HS-5 (cell line): Measurements from ENCODE around the gene RARB.
A peak's percentile ranks its signal among the peaks of the same experiment; 100 is the strongest.

ENCODE experiments used
- DNase-seq: peaks from one replicate; pipeline ENCODE4 v3.0.0-alpha.2; 2012; ENCODE audit warnings: low read depth

RARB gene

DNA sequence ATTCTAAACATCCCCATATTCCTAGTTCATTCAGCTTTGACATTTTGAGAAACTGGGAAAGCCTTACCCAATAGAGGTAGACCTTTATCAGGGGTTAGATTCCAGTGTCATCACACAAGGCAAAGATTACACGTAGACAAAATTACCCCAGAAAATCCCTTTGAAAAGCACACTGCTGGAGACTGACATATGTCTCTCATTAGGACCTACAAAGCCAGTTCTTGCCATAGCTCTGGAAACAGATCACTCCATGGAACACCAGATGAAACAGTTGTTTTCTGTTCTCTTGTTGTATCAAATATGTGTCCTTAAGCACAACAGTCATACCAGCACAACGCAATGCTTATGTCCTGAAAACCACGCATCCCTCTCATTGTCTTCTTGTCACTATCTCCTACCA is 44.7 kb downstream of the RARB start:
- no peak for DNase-seq

DNA sequence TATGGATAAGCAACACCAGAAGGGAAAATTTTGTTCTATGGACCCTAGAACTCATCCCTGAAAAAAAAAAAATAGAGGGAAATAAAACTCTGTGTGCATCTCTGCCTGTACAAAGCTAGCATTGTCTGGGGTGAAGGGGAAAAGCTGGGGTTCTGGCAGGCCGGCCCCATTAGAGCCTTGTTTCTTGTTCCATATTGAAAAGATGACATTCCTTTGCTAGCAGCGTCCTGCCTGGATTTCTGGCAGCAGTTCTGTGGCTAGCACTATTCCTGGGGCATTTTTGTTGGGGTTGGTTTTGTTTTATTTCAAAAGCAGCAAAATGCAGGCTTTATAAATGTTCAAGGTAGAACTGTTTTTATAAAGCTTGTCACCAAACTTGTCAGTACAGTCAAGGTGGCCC is 45.2 kb downstream of the RARB start:
- no peak for DNase-seq

DNA sequence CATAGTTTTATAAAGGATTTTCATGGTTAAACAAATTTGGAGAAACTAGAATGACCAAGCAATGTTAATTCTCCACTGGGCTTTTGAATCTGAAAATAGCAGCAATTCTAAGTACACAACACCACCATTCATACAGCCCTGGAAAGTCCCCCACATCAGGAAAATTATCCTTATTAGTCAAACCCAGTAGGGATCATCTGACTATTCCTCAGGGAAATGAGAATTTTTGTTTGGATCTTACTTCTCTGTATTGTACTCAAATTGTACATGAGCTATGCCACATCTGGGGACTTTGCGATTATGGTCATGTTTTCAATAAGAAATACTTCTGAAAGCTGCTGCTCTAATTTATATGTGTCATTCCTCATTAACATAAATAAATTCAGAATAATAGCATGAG is 46.0 kb downstream of the RARB start:
- no peak for DNase-seq

DNA sequence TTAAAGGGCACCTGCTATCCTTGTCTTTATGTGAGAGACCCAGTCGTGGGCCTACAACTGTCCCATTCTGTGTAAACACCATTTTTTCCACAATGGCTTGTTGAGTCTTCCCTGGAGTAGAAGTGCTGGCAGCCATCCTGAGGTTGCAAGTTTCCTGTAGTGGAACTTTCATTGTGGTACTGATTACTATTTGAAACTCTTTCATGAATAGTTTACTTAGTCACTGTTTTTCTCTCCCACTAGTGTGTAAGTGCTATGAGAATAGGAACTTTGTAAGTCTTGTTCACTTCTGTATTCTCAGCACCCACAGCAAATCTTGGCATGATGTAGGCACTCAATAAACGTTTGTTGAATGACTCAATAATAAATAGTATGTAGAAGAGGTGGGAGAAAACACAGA is 48.6 kb downstream of the RARB start:
- DNase-seq = no peak

DNA sequence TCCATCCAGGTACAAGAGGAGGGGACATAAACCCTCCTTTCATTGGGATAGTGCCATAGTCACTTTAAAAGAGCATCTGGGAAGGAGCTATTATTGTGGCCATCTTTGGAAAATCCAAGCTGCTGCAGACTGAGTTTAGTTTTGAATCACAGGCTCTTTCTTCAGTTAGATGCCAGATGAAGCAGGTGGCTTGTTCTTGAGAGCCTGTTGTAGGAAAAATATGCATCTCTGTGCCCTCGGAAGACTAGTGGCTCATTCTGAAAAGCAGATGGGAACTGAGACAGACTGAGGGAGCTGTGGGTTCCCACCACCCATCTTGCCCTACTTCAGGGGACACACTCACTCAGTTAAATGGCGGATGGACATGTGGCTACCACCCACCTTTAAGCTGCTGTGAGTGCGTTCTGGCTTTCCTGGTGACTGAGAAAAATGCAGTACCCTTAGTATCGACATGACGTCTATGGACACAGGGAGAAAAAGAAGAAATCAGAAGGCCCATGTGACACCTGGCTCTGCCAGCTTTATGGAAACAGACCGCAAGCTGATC is 50.2 kb downstream of the RARB start:
- DNase-seq = no peak

DNA sequence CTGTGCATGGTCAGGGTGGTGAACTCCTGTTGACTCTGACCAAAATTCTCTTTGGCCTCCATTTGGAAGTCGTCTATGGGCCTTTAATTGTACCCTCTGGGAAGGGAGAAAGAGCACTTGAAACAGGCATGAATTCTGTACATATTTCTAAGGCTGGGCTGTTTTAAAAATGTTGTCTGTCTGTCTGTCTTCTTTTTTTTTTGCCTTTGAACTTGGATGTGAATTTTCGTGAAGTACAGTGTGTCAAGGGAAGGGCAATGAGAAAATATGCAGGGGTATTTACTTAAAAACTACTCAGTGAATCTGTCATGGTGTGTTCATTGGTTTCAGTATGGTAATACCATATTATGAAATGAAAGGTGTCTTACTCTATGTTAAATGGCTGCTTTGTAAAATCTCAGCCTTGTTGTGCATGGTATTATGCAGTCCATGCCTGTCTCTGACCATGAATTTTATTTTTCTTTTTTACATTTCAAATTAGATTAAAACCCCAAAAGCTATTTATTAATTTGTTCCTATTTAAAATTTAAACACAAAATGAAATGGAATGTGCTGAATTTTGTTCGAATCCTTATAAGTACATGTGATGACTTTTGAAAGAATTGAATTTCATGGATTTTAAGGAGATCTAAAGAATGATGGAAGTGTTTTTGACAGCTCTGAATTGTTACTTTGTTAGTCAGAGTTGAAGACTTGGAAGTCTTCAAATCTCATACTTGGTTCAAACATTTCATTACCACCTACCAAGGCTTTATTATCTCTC is 51.1 kb downstream of the RARB start:
- no peak for DNase-seq

DNA sequence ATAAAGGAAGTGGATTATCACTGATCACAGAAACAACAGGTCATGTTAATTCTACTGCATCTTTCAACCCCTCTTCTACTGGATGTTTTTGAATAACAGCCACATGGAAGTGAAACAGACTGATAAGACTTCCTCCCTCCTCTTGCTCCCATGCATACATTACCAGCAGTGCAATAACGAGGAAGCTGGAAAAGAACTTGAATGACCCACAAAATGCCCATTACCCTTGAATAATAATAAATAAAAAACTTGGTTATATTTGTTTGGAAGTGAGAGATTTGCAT is 51.6 kb downstream of the RARB start:
- no peak for DNase-seq

DNA sequence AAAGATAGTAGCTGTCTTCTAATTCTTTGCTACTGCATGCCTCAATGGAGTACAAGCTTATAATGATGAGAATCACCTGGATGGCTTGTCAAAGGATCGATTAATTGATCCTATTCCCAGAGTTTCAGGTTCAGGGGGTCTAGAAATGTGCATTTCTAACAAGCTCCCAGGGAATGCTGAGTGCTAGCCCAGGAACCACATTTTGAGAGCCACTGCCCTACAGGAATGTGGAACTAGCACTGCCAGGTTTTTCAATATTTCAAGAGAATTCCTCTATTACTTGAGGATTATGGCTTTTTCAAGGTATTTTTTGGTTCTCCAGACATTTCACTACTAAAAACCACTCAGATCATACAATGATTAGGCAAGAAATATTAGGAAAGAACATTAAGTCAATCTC is 52.7 kb downstream of the RARB start:
- no peak for DNase-seq

DNA sequence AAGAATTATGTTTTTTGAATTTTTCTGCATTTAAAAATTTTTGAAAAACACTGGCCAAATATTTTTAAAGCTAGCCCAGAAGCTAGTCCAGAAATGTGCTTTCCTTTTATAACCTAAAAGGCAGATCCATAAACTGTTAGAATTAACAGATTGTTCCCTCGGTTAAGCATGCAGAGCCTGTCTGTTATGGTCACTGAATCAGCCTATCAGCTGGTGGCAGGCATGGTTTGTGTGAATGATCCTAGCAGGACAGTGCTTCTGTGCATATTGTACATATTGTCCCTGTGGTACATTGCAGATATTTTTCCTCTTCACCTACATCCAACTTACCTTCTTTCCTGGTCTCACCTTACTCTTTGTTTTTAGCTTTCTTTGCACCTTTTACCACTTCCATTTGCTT is 53.3 kb downstream of the RARB start:
- DNase-seq = no peak

DNA sequence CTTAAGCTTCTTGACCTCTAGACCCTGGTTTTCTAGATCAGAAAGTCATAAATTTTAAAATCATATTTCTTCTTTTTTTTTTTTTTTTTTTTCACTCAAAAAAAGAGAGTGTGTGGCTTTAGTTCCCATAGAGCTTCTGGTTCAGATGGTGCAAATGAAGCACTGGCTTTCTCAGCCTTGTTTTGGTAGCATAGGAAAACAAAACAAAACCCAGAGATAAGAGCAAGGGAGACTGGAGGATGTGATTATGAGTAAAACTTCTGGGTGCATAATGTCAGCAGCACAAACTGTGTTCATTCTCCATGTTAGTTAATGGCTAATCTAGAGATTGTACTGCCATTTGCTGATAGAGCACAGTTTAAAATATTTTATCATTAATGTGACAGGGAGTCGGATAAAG is 55.4 kb downstream of the RARB start:
- DNase-seq = no peak

DNA sequence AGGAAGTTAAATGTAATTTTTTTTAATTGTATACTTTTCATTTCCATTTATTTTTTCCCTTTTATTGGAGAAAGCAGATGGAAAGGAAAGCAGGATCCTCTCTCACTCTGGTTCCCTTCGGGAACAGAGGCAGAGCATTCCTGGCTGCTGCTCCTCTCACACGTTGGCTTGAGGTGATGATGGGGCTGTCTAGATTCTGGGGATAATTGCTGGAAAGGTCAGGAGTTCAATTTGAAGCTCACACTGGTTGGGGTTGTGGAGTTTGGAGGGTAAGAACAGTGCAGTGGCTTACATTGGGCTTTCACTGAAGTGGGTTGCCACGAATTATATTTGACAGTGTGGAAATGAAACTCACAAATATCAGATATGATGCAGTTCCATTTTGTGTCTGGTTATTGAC is 57.6 kb downstream of the RARB start:
- DNase-seq = no peak

DNA sequence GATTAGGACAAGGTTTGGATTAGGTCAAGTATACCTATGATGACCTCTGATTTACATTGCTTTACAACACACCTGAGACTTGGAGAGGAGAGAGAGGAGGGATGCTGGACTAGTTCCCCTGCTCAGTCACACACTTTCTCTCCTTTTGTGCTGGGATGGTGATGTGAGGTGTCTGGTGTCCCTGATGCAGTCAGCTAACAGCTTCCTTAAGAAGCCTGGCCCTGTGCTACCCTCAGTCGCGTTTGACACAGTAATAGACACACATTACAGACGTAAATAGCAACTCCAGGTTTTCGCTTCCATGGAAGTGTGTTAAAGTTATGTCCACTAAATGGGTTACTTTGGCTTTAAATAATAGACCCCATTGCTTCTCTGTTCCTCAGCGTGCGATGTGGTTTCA is 58.9 kb downstream of the RARB start:
- DNase-seq = no peak

DNA sequence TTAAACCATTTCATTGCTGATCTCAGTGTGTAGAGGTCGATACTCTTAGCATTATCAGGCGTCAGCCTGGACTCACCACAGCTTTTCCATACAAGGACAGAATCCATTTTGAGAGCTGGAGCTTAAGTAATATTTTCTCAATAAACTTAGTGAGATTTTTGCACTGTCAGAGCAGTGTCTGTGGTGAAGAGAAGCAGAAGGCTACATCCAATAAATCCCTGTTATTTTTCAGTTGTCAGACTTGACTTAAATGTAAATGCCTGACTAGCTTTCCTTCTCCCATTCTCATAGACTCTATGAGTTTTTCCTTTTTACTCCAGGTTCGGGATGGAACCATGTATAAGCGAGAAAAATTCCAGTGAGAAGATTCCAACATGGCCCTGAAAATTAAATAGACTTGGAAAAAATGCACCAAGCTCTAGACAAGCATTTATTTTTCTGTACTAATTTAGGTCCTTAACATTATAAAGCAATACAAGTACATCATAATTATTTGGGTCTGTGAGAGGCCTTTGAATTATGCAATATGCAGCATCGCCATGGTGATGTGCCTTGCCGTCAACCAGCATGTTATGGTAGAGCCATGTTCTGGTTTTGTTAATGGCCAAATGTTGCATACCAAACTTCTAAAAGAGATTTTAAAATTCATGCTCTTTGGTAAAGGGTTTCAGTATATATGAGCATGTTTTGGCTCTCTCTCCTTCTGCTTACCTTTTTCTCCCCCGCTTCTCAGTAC is 62.0 kb downstream of the RARB start:
- no peak for DNase-seq

DNA sequence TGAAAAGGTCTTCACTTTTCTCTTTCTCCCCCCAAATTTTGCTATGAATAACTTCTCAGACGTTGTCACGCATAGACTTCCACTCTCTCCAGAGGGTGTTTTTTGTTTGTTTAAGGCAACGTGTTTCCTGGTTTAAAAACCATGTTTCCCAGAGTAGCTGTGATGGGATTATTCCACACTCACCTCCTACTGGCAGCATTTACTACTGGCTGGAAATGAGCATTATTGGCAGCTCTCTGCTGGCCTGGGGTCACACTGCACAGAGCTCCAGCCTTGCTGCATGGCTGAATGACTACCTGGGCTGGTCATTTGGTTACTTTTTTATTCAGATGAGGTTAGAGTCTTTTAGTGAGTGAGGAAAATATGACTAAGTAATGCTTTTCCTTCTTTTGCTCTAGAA is 65.2 kb downstream of the RARB start:
- DNase-seq = no peak

DNA sequence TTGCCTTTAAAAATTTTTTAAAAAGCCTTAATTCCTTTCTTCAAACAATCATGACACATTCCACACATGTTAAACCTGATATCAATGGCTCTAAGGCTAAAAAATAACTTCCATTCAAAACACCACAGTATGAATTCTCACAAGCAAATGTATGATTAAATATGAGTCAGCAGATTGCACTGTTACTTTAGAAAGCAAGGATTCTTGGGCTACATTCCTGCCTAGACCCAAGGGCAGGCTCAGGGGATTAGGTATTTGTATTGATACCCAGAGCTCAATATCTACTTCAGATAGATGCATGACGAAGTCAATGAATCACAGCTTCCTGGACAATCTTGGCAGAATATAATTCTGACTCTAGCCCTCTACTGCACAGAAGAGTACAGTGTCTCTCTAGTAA is 65.7 kb downstream of the RARB start:
- peak; percentile 78 for DNase-seq

DNA sequence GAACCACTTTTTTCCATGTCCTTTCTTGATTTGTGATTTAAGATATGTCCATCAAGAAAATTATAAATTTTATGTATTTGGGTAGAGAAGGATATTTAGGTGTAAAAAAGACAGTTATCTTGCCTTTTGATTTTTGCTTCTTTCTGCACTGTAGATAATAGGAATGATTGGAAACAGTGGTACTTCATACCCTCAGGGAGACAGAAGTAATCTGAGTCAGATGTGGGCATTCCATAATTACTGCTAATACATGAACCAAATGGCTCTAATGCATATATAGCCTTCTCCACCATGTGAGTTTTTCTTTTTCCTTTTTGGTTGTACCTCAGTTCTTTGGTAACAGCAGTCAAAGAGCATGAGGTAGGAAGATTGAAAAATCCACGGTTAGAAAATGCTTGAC is 67.2 kb downstream of the RARB start:
- no peak for DNase-seq

DNA sequence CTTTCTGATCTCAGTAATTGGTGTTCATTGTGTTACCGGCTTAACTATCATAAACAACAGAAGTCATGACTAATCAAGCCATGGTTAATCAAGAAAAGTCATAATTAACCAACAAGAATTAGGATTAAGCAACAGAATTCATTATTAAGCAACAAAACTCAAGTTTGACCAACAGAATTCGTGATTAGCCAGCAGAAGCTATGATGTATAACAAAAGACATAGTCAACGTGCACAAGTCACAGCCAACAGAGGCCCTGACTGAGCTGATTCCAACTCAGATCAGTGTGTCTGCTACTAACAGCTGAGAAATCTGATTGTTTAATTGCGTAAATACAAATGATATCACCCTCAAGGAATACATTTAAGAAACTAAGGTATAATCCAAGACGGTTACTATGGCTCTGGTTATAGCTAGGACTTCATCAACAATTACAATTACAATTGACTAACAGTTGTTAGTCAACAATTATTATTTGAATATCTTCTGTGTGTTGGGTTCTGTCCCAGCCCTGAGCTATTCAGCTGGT is 67.7 kb downstream of the RARB start:
- DNase-seq = no peak

DNA sequence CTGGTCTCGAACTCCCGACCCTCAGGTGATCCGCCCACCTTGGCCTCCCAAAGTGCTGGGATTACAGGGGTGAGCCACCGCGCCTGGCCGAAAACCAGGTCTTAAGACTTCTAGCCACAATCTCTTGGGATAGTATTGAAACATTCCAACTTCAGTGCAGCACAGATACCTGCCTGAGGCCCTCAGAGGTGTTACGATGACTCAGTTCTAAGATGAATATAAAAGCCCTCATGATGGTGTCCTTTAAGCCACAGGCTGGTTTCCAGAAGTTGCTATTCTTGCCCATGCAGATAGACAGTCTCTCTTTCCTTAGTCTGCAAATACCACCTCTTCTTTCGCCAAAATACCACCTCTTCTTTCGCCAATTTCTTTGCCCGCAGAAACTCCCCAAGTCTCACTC is 69.0 kb downstream of the RARB start:
- no peak for DNase-seq

DNA sequence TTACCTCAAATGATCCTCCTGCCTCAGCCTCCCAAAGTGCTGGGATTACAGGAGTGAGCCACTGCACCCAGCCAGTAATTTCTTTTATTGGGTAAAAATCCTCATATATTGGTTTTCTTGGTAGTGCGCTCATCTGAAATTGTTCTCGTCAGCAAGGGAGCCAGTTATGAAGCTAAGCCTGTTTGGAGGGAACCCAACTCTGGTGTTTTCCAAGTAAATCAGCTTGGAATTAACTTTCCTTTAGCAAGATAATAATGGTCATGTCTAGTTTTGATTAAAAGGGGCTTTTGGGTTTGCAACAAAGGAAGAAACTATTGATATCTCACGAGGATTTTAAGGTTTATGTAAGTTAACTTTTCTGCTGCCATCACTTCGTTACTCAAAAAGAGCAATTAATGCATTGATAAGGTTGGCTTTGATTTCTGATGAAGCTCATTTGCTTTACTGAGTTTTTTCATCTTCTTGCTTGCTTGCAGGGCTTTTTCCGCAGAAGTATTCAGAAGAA is 72.7 kb downstream of the RARB start:
- DNase-seq = no peak

DNA sequence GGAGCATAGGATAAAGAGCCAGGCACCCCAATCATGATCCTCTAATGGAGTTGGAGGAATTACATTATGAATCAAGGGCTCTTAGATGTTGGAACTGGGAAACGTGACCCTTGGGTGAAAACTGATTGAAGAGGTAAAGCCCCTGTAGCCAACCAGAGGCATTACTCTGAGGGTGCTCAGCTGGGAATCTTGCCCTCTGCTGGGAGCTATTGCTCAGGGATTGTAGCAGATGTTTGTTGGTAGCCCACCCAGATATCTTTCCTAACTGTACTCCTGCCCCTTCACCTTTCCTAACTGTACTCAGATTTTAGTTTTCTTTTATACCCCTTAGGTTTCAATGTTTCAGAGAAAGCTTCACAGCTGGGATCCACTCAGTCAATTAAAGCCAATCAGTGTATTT is 74.2 kb downstream of the RARB start:
- no peak for DNase-seq

DNA sequence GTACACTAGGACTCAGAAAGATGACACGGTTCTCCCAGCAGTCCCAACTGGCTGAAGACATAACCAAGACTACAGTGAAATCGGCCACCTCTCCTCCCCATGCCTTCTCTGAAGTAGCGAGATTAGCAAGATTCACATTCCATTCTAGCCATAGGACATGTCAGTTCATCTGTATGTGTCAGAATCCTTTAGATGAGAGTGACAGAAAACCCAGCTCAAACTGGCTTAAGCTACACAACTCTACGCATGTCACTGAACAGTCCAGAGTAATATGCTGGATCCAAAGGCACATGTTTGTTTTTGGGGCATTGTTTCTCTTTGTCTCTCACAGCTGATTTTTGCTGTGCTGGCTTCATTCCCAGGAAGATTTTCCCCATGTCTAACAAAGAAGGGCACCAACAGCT is 75.8 kb downstream of the RARB start:
- DNase-seq = no peak

DNA sequence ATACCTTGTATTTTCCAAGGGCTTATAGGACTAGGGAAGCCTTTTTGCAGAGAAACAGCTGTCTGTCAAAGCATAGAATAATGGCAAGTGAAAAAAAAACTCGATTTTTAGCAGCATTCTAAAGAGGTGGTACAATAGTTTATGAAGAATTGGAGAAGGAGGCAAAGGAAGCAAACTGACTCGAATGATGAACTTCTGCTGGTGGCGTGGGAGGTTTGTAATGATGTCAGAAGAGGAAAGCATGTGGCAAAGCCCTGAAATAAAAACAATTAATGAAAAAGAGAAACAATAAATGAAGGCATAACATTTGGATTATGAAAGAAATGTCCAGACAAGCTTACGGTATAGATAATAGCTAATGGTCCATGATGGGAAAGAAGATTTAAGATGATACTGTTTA is 77.5 kb downstream of the RARB start:
- no peak for DNase-seq

DNA sequence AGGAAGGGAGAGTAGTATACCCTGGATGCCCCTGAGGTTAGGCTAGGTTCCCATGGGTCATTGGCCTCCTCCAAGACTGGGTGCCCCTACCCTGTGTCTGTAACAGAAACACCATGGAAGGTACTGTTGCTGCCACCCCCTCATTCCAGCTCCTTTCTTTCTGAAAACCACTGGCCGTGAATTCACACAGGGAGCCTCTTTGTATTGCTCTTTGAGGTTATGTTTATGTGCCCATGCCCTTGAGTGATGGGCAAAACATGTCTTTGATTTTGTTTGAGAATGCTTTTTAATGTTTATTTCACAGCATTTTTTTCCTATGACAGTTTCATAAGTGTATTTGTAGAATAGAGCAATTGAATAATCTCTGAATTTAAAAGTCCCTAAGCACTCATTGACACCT is 79.7 kb downstream of the RARB start:
- no peak for DNase-seq

DNA sequence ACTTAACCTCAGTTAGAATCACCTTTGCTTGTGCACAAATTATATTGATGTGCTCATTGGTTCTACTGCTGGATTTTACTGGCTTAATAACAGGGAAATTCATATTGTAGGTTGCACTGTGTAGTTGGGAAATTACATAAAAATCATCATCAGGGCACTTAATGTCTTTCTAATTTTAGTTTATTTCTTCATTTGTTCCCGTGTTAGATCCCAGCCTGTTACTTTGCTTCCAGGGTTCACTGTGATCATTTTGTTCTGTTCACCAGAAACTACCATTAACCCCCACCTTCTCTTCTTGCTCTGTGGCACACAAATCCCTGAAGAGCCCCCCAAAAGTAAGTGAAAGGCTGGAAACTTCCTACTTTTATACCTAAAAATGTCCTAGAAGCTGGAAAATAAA is 80.4 kb downstream of the RARB start:
- DNase-seq = no peak
